ENCODE measurements around the gene SMYD3.
"Not testable (repeated sequence)": the region's sequence is repeated elsewhere in the genome, so short reads cannot be mapped to it uniquely, and the experiment has no call there.

Gene SMYD3

GRCh38 chr1:245748240-245748639, 758.8 kb downstream of the SMYD3 start:
- FAIRE-seq (no peak), DNase-seq (ENCODE audit: low spot score) (no peak)

GRCh38 chr1:245742896-245743295, 764.2 kb downstream of the SMYD3 start:
- peak; percentile 72 for DNase-seq (ENCODE audit: low spot score)
- FAIRE-seq = no peak

- not testable (repeated sequence) for DNase-seq (ENCODE audit: low spot score); FAIRE-seq
Observed at GRCh38 chr1:245740336-245740735, 766.7 kb downstream of the SMYD3 start.

- no peak for FAIRE-seq
Observed at GRCh38 chr1:245730801-245731200, 776.3 kb downstream of the SMYD3 start.

GRCh38 chr1:245728035-245728434, 779.0 kb downstream of the SMYD3 start:
- peak; percentile 56 for FAIRE-seq
- not testable (repeated sequence) for DNase-seq (ENCODE audit: low spot score)

More at GRCh38 chr1:245730801-245731200, 776.3 kb downstream of the SMYD3 start:
- no peak for DNase-seq (ENCODE audit: low spot score)

- FAIRE-seq (no peak), DNase-seq (ENCODE audit: low spot score) (no peak)
Observed at GRCh38 chr1:245721488-245721887, 785.6 kb downstream of the SMYD3 start.

- DNase-seq (ENCODE audit: low spot score) (no peak), FAIRE-seq (no peak)
Observed at GRCh38 chr1:245718951-245719350, 788.1 kb downstream of the SMYD3 start.

- FAIRE-seq (no peak), DNase-seq (ENCODE audit: low spot score) (no peak)
Observed at GRCh38 chr1:245718123-245718522, 789.0 kb downstream of the SMYD3 start.

GRCh38 chr1:245717611-245718010, 789.5 kb downstream of the SMYD3 start:
- FAIRE-seq = no peak

GRCh38 chr1:245716561-245716960, 790.5 kb downstream of the SMYD3 start:
- DNase-seq (ENCODE audit: low spot score) = no peak
- FAIRE-seq = no peak

More at GRCh38 chr1:245717611-245718010, 789.5 kb downstream of the SMYD3 start:
- no peak for DNase-seq (ENCODE audit: low spot score)

- DNase-seq (ENCODE audit: low spot score) (peak; percentile 83), FAIRE-seq (peak; percentile 90)
Observed at GRCh38 chr1:245715970-245716369, 791.1 kb downstream of the SMYD3 start.

GRCh38 chr1:245715291-245715701, 791.8 kb downstream of the SMYD3 start:
- no peak for FAIRE-seq
- DNase-seq (ENCODE audit: low spot score) = peak; percentile 77

- not testable (repeated sequence) for FAIRE-seq; DNase-seq (ENCODE audit: low spot score)
Observed at GRCh38 chr1:245714027-245714426, 793.1 kb downstream of the SMYD3 start.

DNA sequence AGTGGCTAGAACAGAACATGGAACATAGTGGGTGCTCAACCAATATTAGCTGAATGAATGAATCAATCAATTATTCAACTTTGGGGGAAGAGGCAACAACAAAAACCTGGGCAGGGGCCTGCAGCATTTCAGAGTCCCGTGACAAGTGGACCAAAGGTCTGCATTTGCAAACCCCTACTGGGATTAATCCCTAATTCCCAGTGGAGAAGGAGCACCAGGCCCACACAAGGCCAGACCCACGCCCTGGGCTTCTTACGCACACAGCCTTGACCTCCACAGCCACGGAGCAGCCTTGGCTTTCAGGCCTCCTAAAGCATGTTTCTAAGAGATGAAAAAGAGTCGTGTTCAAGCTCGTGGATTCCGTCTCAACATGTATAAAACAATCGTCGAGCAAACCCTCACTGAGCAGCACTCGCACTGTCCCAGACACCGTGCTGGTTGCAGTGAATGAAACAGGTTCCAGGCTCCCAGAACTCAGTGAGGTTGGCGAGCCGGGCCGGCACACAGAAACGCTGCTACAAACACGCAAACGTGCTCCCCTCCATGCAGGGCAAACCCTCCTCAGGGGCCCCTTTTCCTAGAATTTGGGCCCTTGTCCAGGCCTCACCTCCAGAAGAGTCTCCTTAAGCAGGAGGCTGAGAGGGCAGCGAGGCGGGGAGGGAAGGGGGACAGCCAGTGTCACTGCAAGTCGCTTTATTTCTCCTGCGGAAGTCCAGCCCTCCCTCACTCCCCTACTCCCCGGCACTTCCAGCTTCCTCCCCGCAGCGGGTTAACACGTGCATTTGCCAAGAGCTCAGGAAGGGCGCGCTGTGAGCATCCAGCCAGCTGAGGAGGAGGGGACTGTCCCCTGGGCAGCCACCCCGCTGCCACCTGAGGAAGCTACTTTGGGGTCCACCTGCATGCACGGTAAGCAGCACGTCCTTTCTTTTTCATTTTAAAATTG, 795.8 kb downstream of the SMYD3 start:
- no peak for FAIRE-seq
- DNase-seq (ENCODE audit: low spot score) = no peak

DNA sequence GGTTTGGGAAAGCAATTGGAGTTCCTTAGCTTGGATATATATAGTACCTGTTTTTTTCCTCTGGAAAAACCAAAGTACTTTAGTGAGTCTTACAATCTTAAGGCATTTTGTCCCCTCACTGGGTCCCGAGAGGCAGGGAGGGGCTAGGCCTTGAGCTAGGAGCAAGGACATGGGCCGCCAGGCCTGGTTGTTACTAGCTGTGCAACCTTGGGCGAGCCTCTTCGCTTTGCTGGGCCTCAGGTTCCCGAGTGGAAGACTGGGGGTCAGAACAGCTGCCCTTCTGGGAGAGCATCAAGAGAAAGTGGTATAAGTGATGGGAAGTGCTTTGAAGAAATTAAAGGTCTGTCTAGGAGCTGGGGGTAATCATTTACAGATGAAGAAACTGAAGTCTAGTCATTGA, 799.1 kb downstream of the SMYD3 start:
- no peak for FAIRE-seq
- no peak for DNase-seq (ENCODE audit: low spot score)

DNA sequence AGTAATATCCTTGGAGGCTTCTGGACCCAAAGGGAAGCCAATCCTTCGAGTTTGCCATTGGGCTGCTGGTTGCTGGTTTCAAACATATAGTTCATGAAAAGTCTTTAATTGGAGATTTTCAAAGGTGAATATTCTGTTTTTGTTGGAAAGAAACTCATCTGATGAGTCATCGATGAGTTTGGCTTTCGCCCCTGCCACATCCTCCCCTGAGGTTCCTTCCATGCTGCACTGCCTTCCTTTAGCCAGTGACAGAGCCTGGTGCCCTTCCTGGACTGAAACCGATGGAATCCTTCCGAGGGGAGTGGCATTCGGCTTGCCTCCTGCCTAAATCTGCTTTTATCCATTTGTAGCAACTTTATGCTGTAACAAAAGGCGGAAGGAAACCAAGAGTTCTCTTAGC, 802.3 kb downstream of the SMYD3 start:
- DNase-seq (ENCODE audit: low spot score) = peak; percentile 79
- no peak for FAIRE-seq

- FAIRE-seq (no peak), DNase-seq (ENCODE audit: low spot score) (no peak)
Observed at GRCh38 chr1:245704341-245704740, 802.7 kb downstream of the SMYD3 start.

DNA sequence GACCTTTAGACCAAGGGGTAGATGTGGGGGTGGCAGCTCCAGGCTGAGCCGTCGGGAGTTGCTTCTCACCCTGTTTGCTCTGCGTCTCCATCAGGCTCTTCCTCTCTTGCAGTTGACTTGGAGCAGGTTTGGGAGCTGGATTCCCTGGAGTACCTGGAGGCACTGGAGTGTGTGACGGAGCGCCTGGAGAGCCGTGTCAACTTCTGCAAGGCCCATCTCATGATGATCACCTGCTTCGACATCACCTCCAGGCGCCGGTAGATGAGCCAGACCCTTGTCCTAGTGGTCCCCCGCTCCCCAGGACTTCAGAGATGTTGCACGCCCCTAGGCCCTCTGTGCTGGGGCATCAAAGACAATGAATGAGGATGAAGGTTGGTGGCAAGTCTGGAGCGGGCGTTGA, 804.7 kb downstream of the SMYD3 start:
- no peak for DNase-seq (ENCODE audit: low spot score)
- FAIRE-seq = no peak

GRCh38 chr1:245701631-245702030, 805.4 kb downstream of the SMYD3 start:
- no peak for DNase-seq (ENCODE audit: low spot score)
- FAIRE-seq = no peak

- FAIRE-seq (no peak), DNase-seq (ENCODE audit: low spot score) (no peak)
Observed at GRCh38 chr1:245700631-245701030, 806.4 kb downstream of the SMYD3 start.

All from urothelium cell line (cell line).